GM06990 (cell line): Measurements from ENCODE around the gene SPDYC.

Experiments
- DNase-seq: peaks from one replicate; pipeline ENCODE4 v3.0.0-alpha.2; 2011; ENCODE audit not compliant: insufficient read length; ENCODE audit errors: extremely low read depth
- H3K27me3 ChIP-seq: replicated peaks from 2 replicates; pipeline ENCODE4 v1.6.0; 2011; ENCODE audit warnings: low read length; ENCODE audit not compliant: control insufficient read depth, insufficient read depth
- H3K36me3 ChIP-seq: 2 replicates; pipeline ENCODE4 v1.5.1; 2011; ENCODE audit warnings: low read length; ENCODE audit not compliant: control insufficient read depth, insufficient read depth
- H3K4me3 ChIP-seq: replicated peaks from 2 replicates; pipeline ENCODE4 v1.5.1; 2011; ENCODE audit warnings: low read depth, mild to moderate bottlenecking, control low read depth, low read length
- TF ChIP-seq, protein P1 (sequence below): IDR thresholded peaks from 2 replicates; pipeline ENCODE4 v1.5.1; 2011; ENCODE audit warnings: low read length, control low read depth, mild to moderate bottlenecking, inconsistent platforms; ENCODE audit not compliant: insufficient read depth, poor library complexity, severe bottlenecking

Gene SPDYC

DNA sequence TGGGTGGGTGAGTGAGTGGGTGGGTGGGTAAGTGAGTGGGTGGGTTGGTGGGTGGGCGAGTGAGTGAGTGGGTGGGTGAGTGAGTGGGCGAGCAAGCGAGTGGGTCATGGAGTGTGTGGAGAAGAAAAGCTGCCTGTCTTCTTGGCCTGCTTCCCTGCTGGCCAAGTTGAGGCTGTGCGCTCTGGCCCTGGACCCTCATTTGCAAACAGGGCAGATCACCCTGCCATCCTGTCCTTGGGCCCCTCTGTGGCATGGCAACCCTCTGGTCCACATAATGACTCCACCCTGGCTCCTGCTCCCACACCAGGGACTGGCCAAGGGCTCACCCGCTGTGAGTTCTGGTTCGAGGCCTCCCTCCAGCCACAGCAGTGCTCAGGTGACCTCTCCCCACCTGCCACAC lies 46.8 kb downstream of the SPDYC start:
- Histone ChIP-seq H3K4me3 (no peak overlapping the region), H3K27me3 (no peaks in the 10 kb centered on the region), H3K36me3 (no peaks in the 10 kb centered on the region; the same call in 1 of the 2 replicates)
- no peak for DNase-seq
- TF ChIP-seq, protein P1, sequence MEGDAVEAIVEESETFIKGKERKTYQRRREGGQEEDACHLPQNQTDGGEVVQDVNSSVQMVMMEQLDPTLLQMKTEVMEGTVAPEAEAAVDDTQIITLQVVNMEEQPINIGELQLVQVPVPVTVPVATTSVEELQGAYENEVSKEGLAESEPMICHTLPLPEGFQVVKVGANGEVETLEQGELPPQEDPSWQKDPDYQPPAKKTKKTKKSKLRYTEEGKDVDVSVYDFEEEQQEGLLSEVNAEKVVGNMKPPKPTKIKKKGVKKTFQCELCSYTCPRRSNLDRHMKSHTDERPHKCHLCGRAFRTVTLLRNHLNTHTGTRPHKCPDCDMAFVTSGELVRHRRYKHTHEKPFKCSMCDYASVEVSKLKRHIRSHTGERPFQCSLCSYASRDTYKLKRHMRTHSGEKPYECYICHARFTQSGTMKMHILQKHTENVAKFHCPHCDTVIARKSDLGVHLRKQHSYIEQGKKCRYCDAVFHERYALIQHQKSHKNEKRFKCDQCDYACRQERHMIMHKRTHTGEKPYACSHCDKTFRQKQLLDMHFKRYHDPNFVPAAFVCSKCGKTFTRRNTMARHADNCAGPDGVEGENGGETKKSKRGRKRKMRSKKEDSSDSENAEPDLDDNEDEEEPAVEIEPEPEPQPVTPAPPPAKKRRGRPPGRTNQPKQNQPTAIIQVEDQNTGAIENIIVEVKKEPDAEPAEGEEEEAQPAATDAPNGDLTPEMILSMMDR = no peak

DNA sequence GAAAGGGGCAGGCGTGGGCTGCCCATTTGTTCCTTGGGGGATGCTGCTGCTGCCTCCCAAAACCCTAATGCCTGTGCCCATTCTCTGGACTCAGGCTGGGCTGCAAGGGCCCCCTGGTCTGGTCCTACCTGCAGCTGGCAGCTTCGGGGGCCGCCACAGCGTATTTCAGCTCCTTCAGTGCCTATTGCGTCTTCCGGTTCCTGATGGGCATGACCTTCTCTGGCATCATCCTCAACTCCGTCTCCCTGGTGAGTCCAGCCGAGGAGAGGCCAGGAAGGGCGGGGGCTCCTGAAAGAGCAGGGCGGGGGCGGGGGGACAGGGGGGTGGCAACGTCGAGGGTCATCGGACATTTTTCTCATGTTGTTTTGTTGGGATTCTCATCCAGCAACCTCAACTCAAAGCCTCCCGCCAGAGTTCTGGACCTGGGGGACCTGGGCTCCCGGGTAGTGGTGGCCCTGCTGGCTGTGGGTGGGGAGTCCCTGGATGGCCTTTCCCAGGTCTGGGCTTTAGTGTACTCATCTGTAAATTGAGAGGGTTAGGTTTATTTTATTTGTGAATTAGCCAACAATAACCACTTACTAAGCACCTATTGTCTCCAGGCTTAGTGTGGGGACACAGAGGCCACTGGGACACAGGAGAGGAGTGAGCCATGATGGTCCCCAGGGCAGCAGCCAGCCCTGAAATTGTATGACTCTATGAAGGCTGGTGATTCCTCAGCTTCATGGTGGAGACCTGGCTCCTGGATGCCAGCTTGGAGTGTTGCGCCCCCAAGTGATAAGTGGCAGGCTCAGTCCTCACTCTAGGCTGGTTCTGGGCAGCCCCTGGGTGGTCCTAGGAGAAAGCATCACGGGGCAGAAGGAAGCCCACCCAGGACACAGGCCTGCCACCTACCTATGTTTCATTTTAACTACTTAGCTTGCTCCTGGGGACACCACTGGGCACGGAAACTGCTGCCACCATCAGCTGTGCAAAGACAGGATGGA lies 47.7 kb downstream of the SPDYC start:
- H3K27me3 ChIP-seq = no peaks in the 10 kb centered on the region
- no peak for DNase-seq
- no peak overlapping the region for H3K4me3 ChIP-seq
- TF ChIP-seq, protein P1 = no peak
- H3K36me3 ChIP-seq = no peaks in the 10 kb centered on the region; the same call in 1 of the 2 replicates

DNA sequence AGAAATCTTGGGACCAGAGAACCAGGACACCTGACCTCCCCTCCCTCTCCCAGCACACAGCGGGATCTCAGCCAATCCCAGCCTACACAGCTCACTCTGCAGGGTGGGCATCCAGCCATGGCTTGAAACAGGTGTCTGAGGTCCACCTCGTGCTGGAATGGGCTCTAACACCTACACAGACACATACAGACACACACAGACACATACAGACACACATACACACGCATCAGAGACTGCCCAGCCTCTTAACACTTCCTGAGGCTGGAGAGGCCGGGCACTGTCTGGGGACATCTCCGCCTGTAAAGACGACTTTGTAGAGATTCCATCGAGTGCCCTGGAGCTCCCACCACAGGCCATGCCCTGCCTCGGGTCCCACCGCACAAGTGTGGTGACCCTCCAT lies 48.4 kb downstream of the SPDYC start:
- Histone ChIP-seq H3K4me3 (no peak overlapping the region), H3K27me3 (no peaks in the 10 kb centered on the region), H3K36me3 (no peaks in the 10 kb centered on the region; the same call in 1 of the 2 replicates)
- TF ChIP-seq, protein P1 = no peak
- no peak for DNase-seq

DNA sequence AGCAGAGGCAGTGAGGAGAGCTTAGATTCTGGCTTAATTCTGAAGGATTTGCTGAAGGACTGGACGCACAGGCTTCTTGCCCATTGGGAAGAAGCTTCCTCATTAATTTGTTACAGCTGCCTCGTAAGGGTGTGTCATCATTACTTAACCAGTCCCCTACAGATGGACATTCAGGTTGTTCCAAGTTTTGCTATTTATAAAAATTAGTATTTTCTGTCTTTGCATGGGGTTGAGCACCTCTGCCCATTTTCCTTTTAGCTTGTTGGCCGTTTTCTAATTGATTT lies 49.8 kb downstream of the SPDYC start:
- no peak for DNase-seq
- no peaks in the 10 kb centered on the region; the same call in 1 of the 2 replicates for H3K36me3 ChIP-seq
- H3K27me3 ChIP-seq = no peaks in the 10 kb centered on the region
- TF ChIP-seq, protein P1 = no peak
- H3K4me3 ChIP-seq = no peak overlapping the region

DNA sequence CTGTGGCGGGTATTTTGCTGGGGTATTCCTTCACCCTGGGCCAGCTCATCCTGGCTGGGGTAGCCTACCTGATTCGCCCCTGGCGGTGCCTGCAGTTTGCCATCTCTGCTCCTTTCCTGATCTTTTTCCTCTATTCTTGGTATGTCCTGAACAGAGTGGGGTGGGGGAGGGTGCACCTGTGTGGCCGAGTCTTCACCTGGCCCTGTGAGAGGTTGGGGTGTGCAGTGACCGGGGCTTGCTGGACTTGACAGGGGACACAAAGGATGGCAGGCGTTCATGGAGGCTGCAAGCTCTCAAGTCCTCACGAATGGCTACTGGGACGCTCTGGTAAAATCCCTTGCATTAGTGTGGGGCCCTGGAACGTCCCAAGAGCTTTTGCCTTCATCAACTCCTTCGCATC lies 51.0 kb downstream of the SPDYC start:
- no peak overlapping the region for H3K4me3 ChIP-seq
- TF ChIP-seq, protein P1 = no peak
- no peaks in the 10 kb centered on the region for H3K27me3 ChIP-seq
- H3K36me3 ChIP-seq = no peaks in the 10 kb centered on the region; the same call in 1 of the 2 replicates
- no peak for DNase-seq
